PFSK-1 (cell line): ENCODE measurements around the gene RHBDL3.
A peak's percentile ranks its signal among the peaks of the same experiment; 100 is the strongest.

ENCODE experiments used
- FOXP2 ChIP-seq: optimal IDR thresholded peaks from 2 replicates; pipeline ENCODE3; 2011; ENCODE audit warnings: borderline replicate concordance, control low read depth, inconsistent platforms; ENCODE audit not compliant: insufficient read depth; ENCODE audit errors: extremely low read length, extremely low read depth
- POLR2AphosphoS5 ChIP-seq: IDR thresholded peaks from 2 replicates; pipeline ENCODE4 v1.6.1; 2012; ENCODE audit warnings: low read depth, mild to moderate bottlenecking, control low read depth, low read length, moderate library complexity
- SIN3A ChIP-seq: IDR thresholded peaks from 2 replicates; pipeline ENCODE4 v1.6.1; 2012; ENCODE audit warnings: mild to moderate bottlenecking, low read length, moderate library complexity, borderline replicate concordance; ENCODE audit not compliant: insufficient read depth
- TAF1 ChIP-seq: IDR thresholded peaks from 2 replicates; pipeline ENCODE4 v1.6.1; 2012; ENCODE audit warnings: low read length, control low read depth, borderline replicate concordance; ENCODE audit not compliant: insufficient read depth
- TF ChIP-seq, protein P1 (sequence below), 2 experiments: IDR thresholded peaks; 2 replicates each; pipeline versions ENCODE4 v1.6.1 to v1.8.0; 2011 to 2012; ENCODE audit warnings: low read depth in 2 of 2, low read length in 2 of 2, control low read depth in 1 of 2, inconsistent platforms in 1 of 2, mild to moderate bottlenecking in 1 of 2, moderate library complexity in 1 of 2; ENCODE audit not compliant: insufficient read depth in 1 of 2

RHBDL3 gene

DNA sequence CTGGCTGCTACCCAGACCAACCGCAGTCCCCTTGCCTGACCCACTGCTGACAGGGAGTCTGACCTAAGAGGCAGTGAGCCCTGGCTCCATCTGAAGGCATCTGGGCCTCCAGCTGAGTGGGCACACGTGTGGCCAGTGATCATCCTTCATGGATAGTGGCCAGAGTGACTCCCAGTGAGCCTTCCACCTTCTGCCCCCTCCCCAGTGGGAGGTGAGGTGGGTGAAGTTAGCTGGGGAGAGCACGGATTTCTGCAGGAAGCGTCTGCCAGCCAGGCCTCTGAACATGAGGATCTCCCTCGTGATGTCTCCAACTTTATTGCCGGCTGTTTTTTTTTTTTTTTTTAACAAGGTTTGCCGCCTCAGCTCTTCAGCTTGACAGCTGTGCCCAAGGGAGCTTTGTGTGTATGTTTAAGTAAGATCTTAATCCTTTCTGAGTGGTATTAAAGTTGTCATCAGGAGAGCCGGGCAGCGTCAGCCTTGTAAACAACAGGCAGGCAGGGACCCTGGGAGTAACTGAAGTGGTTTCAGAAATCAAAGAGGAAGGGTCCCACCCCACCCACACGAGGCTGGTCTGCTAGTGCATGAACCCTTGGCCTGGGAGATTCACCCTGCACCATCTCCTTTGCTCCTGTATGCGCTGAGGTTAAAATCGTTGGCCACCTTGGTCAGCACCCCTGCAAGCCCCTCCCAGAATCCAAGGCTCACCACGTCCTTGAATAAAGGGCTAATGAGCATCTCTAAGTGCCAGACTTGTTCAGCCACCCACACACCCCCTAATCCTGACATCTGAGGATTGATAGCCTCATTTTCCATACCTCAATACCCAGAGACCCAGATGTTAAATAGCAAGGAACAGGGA is 33.3 kb downstream of the RHBDL3 start:
- TF ChIP-seq SIN3A (peak; percentile 84; the same call in 1 of the 2 replicates), FOXP2 (no peak), TAF1 (no peak), POLR2AphosphoS5 (no peak)
- TF ChIP-seq, protein P1, sequence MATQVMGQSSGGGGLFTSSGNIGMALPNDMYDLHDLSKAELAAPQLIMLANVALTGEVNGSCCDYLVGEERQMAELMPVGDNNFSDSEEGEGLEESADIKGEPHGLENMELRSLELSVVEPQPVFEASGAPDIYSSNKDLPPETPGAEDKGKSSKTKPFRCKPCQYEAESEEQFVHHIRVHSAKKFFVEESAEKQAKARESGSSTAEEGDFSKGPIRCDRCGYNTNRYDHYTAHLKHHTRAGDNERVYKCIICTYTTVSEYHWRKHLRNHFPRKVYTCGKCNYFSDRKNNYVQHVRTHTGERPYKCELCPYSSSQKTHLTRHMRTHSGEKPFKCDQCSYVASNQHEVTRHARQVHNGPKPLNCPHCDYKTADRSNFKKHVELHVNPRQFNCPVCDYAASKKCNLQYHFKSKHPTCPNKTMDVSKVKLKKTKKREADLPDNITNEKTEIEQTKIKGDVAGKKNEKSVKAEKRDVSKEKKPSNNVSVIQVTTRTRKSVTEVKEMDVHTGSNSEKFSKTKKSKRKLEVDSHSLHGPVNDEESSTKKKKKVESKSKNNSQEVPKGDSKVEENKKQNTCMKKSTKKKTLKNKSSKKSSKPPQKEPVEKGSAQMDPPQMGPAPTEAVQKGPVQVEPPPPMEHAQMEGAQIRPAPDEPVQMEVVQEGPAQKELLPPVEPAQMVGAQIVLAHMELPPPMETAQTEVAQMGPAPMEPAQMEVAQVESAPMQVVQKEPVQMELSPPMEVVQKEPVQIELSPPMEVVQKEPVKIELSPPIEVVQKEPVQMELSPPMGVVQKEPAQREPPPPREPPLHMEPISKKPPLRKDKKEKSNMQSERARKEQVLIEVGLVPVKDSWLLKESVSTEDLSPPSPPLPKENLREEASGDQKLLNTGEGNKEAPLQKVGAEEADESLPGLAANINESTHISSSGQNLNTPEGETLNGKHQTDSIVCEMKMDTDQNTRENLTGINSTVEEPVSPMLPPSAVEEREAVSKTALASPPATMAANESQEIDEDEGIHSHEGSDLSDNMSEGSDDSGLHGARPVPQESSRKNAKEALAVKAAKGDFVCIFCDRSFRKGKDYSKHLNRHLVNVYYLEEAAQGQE (IDR thresholded peaks at IDR 0.05; ENCODE audit: insufficient read depth in 1 of 2, low read depth in 2 of 2, low read length in 2 of 2) = peak; percentile 55 to 85

GRCh38 chr17:32299580-32300164 is 34.0 kb downstream of the RHBDL3 start:
- TF ChIP-seq POLR2AphosphoS5 (no peak), FOXP2 (no peak), SIN3A (no peak), TAF1 (no peak)
- TF ChIP-seq, protein P1 (IDR thresholded peaks at IDR 0.05; ENCODE audit: insufficient read depth in 1 of 2, low read depth in 2 of 2, low read length in 2 of 2) = no peak

GRCh38 chr17:32302037-32302436 is 36.4 kb downstream of the RHBDL3 start:
- TF ChIP-seq POLR2AphosphoS5 (no peak), SIN3A (no peak)
- TF ChIP-seq, protein P1 (IDR thresholded peaks at IDR 0.05; ENCODE audit: insufficient read depth in 1 of 2, low read depth in 2 of 2, low read length in 2 of 2) = no peak

DNA sequence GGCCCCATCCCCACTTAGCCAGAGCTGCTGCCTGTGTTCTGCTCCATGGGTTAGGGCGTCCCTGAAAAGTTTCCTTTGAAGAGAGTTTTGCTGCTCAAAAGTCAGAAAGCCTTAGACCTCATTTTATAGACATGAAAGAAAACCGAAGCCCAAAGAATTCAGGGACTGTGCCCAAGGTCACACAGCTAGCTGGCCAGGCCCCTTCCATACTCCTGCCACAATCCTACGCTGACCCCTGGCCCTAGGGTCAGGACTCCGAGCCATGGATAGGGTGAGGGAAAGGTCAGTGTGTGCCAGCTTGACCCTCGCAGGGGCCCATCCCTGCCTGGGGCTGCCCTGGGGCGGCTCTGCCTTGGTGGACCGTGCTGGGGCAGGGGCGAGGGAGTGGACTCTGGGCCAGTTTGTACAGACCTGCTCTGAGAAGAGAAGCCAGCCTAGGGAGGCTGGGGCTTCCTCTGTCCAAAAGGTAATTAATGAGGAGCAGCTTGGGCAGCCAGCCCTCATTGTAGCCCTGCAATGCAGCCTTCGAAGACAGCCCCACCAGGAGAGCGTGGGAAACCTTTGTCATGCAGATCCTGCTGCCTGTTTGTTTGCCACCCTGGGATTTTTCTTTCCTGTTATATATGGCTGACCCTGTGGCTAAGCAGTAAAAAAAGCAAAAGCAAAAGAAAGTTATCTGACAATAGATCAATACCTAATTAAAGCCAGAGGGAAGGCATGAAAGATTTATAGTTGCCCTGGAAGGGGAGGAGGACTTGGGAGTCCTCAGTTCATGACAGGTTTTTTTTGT is 37.4 kb downstream of the RHBDL3 start:
- TF ChIP-seq FOXP2 = no peak
- TF ChIP-seq, protein P1 (IDR thresholded peaks at IDR 0.05; ENCODE audit: insufficient read depth in 1 of 2, low read depth in 2 of 2, low read length in 2 of 2) = peak in 1 of 2 experiments; percentile 8; a peak in 1 of 4 replicates
